HG03378 (cell line): Measurements from ENCODE around the gene PDGFRB.

Experiments
- ATAC-seq: cut with Tn5 transposase; IDR thresholded peaks from one replicate; pipeline ENCODE4 v1.9.1; 2021; ENCODE audit warnings: mild to moderate bottlenecking, moderate library complexity; ENCODE audit not compliant: unreplicated experiment

PDGFRB gene

DNA sequence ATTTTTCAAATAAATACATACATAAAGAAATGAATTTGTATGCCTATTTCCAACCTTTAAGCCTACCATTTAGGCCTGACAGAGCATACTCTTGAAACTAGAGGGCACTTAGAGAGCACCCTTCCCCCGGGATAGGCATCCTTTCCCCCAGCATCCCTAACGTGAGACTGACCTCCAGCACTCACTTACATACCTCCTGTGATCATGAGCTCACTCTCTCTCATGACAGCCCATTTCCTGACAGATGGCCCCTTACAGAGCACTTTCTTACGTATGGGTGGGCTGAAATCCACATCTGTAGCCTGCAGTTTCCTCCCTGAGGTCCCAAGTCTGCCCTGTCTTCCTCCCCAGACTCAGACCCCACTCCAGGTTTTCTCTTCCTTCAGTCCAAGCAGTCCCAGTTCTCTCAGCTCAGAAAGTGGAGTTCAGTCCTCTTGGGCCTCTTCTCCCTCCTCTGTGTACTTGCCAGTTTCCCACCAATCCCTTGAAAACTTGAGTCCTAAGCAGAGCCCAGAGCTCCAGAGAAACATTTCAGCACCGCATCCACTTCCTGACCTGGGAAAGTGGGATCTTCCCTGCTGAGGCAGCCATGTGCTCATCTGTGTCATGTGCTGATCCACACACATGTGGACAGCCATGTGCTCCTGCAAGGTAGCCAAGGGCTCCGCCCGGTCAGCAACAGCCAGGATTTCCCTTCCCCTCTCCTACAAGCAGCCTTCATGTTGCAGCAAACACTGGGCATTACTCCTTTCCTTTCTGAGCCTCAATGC, 8.8 kb upstream of the PDGFRB start:
- ATAC-seq, result no peak

DNA sequence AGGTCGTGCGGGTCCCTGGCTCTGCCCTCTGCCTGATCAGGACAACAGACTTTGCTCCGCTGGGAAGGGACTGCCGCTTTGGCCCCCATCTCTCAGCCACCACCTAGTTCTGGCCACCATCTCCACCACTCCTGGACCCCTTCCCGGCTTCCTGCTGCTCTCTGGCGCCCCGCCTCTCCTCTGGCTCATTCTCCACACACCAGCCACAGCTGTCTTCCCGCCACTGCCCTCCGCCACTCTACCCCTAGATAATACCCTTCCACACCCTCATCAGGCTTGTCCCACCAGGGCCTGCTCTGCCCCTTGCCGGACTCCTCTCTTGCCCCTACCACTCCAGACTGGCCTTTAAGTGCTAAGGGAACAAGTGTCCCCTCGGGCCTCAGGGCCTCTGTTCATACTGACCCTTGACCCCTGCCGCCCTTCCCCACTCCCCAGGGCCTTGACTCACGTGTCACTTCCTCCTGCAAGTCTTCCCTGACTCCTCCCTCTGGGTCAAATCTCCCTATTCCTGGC, 8.0 kb upstream of the PDGFRB start:
- no peak for ATAC-seq

DNA sequence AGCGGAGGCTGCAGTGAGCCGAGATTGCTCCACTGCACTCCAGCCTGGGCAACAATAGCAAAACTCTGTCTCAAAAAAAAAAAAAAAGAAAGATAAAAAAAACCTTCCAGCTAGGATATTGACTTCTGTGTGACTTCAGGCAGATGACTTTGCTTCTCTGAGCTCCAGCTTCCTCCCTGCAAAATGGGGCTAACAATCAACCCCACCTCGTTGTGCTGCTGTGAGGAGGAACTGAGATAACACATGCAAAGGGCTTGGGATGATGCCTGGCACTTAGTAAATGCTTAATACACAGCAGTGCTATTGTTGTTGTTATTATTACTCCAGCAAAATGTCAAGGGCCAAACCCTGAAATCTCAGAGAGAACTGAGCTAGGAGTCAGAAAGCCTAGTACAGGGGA, 7.4 kb upstream of the PDGFRB start:
- no peak for ATAC-seq

DNA sequence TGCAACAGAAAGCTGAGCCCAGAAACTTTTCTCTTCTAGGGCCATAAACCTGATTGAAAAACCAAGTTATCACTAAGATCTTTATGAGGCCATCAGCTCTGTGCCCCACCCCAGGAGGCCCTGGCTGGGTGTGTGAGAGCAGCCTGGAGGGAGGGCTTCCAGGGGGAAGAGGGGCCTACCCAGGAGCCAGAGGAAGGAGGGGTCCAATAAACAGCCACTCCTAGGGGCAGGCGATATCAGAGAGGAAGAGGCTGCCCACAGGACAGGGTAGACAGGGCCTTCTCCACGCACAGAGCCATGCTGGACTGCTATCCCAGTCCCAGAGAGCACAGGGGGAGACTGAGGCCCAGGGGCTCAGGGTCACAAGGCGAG, 6.5 kb upstream of the PDGFRB start:
- no peak for ATAC-seq

DNA sequence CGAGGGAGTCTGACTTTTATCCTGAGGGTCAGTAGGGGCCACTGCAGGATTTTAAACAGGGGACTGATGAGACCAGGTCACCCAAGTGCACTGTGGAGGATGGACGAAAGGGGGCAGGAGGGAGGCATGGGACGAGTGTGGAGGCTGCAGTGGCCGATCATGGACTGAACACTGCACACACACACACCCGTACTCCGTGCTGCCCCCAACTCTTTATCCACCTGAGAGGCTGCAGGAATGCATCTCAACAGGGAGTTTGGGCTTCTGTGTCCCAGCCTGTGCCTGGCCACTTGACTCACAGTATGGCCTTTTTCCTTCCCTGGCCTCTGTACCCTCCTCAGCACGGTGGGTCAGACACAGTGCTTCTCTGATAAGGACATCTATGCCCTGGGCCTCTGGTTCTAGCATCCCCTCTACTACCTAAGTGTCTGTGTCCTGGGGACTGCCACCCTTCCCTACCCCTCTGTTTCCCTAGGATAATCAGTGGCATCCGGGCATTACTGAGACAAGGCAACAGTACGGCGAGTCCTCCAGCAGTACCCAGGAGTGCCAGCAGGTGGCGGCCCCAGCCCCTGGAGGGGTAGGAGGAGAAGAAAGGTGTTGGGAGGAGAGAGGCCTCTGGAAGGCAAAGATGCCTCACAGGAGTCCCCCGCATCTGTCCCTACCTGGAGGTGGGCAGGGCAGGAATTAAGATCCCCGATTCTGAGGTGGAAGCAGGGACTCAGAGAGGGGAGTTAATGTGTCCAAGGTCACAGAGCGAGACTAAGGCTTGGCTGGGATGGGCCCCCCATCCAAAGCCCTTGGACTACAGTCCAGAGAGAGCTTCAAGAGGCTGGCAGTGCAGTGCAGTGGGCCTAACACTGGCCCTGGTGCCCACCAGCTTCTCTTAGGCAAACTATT, 5.8 kb upstream of the PDGFRB start:
- peak; percentile 60 for ATAC-seq

DNA sequence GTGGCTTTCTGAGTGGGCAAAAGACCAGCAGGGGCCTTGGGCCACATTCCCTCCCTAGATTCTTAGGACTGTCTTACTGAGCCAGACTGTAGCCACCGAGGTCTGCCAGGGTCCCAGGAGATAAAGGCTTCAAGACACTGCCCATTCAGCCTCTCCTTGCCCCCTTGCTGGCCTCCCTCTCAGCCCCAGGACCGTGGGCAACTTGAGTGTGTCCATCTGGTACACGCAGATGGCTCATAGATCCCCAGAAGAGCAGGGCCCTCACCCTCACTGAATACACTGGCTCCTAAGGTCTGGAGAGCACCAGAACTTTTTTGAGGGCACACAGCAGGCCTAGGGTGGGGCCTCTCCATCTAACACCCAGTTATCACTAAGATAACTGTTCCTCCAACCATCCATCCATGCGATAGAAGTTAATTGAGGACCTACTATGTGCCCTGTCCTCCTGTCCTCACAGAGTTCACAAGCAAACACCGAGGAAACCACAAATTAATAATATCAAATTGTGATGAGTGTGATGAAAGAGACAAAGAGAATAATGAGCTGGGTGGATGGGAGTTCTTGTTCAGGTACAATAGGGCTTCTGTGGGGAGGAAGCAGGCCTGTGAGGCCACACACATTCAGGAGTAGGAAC, 4.9 kb upstream of the PDGFRB start:
- ATAC-seq, result no peak

DNA sequence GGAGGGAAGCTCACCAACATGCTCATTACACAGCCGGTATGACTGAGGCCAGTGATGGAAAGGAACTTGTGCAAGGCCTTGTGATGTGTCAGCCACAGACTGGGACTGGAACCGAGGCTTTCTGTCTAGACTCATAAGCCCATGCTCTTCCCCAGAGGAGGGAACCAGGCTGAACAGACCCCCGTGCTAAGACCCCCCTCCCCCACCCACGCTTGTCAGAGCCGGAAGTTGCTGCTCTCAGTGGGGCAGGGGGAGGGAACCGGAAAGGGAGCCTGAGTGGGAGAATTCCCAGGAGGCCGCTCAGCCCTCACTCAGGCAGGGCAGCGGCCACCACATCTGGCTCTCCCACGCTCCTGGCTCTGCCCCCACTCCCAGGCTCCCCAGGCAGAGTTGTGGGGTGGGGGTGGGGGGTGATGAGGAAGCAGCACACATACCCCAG, 4.1 kb upstream of the PDGFRB start:
- ATAC-seq, result no peak

DNA sequence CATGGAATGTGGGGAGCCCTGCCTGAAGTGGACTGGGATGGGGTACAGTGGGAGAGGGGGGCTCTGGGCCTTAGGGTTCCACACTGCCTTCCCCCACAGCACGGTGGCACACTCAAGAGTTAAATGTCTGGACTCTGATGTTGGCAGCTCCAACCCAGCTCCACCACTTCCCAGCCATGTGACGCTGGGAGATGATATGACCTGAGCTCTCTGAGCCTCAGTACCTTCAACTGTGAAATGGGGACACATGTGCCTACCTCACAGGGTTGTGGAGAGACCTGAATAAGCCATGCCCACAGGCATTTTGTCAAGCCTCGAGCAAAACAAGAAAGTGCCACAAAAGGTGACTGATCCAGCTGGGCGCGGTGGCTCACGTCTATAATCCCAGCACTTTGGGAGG, 3.4 kb upstream of the PDGFRB start:
- no peak for ATAC-seq

DNA sequence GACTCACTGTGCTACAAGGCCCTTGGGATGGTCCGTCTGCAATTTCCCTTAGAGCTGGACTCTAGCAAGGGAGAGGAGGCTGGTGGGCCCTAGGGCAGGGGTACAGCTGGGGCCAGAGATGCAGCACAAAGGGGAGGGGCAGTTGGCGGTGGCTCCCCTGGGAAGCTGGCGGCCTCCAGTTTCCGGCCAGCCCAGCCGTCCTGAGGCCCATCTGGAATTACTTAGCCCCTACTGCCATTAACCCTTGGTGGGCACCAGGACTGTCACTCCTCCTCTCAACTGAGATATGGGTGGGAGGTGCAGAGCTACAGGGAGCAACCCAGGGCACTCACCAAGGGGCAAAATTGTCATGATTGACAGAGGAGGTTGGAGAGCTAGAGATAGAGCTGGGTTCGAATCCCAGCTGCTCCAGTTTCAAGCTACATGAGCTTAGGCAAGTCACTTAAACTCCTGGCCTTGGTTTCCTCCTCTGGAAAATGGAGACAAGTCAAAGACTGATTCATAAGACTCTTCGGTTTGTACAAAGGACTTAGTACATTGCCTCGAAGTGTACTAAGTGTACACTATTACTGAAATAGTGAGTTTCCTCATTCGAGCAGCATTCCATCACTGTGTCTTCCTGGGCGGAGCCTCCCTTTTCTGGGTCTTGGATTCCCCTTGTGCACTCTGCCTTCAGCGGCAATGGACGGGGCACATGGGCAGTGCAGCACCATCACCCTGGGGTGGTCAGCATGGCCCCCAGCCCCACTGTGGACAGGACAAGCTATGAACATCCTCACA, 2.7 kb upstream of the PDGFRB start:
- ATAC-seq, result no peak

DNA sequence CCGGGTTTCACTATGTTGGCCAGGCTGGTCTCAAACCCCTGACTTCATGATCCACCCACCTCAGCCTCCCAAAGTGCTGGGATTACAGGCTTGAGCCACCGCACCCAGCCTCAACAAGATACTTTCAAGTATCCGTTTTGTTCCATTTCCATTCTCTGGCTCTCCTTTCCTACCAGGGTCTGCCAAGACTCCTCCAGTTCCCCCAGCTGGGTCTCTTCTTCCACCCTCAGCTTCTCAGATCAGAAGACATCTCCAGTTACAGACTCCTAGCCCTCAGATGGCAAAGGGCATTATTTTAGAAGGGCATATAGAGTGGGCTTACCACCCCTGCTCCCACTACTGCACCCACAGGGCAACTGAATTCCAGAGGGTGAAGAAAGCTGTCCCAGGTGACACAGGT, 1.5 kb upstream of the PDGFRB start:
- no peak for ATAC-seq

DNA sequence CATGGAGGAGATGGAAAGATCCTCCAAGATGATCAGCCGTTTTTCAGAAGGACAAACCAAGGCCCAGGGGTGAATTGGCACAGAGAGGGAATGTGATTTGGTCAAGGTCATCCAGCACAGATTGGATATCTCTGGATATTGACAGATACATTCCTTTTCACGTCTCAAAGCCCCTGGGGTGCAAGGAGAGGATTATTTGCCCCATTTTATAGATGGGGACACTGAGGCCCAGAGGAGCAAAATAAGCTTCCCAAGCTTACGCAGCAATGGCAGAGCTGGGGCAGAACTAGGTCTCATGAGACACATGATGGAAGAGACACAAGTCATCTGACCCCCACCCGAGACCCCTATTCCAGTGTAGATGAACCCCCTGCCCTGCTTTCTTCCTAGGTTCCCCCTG, 895 bp upstream of the PDGFRB start:
- no peak for ATAC-seq

DNA sequence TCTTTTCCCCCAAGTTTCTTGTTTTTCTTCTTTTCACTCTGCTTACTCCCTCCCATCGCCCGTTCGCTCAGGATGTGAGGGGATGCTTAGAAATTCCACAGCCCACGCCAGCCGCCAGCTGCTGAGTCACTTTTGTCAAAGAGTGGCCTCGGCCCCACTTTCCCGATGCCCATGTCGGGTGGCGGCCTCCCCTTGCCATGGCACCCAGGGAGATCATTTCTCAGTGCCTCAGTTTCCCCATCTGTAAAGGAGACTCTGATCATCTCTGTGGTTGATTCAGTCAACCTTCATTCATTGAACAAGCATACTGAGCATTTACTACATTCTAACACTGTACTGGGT, 353 bp upstream of the PDGFRB start:
- ATAC-seq, result no peak

DNA sequence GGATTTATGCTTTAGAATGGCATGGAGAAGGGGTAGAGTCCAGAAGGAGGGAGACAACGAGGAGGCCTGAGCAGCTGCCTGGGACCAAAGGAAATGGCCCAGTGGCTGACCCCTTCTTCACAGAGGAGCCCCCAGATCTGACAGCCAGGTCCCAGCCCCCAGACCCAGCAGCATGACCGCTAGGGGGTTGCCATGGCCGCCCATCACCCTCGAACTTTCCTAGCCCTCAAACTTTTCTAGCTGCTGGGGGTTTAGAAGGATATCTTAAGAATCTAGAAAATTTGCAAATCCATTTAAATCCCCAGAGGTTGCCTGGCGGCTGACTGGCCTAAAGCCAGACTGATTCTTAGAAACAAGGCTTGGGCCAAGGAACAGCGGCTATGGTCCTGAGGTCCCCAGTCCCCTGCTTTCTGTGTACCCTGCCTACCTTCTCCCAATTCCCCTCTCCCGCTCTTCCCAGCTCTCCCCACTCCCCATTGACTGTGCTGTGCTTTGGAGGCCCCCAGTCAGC, 972 bp downstream of the PDGFRB start:
- ATAC-seq, result no peak

DNA sequence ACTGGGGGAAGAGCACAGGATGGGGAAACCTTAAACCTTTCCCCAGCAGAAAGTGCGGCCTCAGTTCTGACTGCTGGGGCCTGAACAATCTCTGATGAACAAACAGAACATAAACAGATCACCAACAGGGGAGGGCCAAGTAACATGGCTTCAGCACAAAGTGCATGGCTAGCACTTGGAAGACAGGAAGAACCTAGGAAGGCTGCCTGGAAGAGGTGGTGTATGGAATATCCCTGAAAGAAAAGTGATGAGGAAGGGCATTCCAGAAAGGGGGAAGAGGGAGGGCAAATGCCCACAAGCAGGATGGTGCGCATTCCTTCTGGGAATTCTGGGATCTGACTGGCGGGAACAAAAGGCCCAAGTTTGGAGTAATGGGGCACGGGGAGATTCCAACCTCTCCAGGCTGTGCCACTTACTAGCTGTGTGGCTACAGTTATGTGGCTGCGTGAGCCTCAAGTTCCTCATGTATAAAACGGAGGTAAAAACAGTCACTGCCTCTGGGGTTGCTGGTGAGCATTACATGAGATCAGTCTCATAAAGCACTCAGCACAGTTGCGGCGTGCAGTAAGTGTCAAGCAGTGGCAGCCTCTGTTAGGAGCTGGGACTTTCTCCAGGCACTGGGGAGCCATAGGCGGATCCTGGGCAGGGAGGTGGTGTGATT, 1.6 kb downstream of the PDGFRB start:
- no peak for ATAC-seq

DNA sequence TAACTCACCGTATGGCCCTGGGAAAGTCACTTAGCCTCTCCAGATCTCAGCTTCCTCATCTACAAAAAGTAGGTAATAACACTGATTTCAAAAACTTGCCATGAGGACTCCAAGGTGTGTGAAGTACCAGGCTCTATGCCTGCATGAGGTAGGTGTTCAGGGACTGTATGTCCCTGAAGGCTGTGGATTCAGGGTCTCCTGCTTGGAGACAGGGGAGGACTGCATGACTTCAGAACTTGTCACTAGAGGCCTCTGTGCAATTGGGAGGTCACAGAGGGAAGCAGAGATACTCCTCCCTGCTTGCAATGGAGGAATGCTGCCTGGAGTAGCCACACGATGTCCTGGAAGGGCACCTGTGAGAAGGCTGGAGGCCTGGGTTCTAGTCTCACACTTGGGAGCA, 2.2 kb downstream of the PDGFRB start:
- ATAC-seq, result no peak

DNA sequence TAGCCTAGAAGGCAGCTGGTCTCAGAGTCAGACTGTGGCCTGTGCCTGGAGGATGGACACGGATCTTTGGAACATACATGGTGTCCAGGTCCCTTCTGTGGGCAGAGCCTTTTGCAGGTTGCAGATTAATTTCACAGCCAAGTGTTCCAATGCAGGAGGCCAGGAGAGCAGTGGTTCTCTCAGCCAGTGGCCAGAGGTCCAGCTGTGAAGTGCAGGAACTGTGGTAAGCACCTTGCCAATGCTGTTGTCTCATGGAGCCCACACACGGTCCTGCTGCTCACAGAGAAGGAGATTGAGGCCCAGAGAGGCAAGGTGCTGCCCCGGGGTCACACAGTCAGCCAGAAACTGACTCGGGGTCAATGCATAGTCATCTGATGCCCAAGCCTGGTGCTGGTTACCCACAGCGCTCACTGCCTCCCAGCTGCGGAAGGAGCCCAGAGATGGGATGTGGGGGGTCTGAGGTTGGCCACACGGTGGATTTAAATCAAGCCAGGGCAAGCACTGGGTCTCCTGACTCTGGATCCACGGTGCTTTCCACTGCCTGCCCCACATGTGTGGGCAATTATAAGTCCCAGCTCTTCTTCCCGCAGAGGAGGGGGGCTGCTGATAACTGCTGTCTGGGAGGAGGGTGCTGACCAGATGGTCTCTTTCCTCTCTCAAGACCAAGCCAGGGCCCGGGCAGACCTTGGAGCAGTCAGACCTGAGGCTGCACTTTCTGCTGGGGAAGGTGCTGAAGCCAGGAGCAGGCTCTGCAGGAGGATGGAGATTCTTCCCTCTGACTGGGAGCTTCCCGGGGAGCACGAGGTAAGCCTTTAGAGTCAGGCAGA, 2.8 kb downstream of the PDGFRB start:
- no peak for ATAC-seq

DNA sequence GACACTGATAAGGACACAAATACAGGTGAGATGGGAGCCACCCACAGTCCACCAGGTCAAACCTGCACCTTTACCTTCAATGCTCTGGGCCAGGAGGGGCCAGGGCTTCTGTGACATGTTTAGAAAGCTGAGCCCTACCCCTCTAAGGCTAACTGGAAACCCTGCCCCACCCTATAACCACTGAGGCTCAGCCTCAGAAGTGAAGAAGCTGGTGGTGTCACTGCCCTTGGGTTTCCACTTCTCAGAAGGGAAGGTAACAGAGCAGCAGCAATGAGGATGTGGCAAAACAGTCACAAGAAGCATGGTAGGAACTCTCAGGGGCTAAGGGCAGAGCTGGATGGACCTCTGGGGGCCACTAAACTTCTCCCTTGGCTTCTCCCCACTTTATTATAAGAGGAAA, 6.0 kb downstream of the PDGFRB start:
- no peak for ATAC-seq

DNA sequence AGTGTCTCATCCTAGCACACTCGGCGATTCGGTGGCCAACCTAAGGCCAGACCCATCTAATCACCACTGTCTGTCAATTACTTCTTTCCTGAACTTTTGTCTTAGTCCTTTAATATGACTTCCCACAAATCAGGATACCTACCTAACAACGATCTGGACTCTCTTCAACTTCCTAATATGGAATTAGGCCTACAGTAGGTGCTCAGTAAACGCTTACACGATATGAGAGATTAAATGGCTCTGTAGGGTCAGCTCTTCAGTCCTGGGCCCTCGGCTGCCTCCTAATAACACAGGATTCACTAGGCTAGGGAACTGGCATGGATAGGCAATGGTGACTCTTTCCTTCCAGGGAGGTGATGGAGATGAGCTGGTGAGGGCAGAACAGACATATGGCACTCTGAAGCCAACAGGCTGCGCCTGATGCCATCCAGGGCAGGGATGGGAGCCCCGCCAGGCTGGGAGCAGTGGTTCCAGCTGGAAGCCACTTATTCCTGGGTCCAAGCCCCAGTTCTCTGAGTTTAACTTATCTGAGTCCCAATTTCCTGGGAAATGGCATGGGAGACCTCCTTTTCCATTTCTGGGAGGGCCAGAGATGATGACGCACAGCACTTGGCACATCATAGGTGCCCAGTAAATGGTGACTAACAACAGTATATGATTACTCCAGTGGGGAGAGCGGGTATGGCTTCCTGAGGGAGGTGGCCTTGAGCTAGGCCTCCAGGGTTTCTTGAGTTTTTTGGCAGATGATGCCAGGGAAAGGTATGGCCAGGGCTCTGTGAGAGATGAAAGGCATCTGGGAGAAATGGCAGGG, 7.3 kb downstream of the PDGFRB start:
- no peak for ATAC-seq
